H7 (cell line): Measurements from ENCODE around the gene ZSCAN23. TPM values are rescaled to one million over a fixed set of nuclear protein-coding genes. Genes with fewer than 3 reads are reported as not detected.
"Not testable (repeated sequence)": the region's sequence is repeated elsewhere in the genome, so short reads cannot be mapped to it uniquely, and the experiment has no call there.

ENCODE experiments used
- DNase-seq: peaks from one replicate; pipeline ENCODE4 v3.0.0; 2012
- H3K27me3 ChIP-seq: 2 replicates; pipeline ENCODE4 v1.6.0; 2011; ENCODE audit warnings: mild to moderate bottlenecking, low read length; ENCODE audit not compliant: control insufficient read depth, insufficient read depth
- H3K36me3 ChIP-seq: replicated peaks from 2 replicates; pipeline ENCODE4 v1.5.1; 2011; ENCODE audit warnings: low read length; ENCODE audit not compliant: control insufficient read depth, insufficient read depth
- H3K4me3 ChIP-seq: 2 replicates; pipeline ENCODE4 v1.5.1; 2011; ENCODE audit warnings: low read depth, mild to moderate bottlenecking, control low read depth, low read length, moderate library complexity; ENCODE audit not compliant: insufficient read depth
- total RNA-seq: library from RNA; depleted of rRNA; stranded (reverse); fragments of >200 nt; shearing (Covaris generic); gene quantifications from 2 replicates; pipeline ENCODE4 v1.2.3, GENCODE V29; 2014

ZSCAN23 gene
- total RNA-seq, 1 experiment from 2014 or later = 3.0 TPM

DNA sequence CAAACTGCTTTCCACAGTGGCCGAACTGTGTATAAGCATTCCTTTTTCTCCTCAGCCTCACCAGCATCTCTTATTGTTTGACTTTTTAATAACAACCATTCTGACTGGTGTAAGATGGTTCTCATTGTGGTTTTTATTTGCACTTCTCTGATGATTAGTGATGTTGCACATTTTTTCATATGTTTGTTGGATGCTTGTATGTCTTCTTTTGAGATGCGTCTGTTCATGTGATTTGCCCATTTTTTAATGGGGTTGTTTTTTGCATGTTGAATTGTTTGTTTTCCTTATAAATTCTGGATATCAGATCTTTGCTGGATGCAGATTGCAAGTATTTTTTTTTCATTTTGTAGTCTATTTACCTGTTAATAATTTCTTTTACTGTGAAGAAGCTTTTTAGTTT is 32.5 kb downstream of the ZSCAN23 start:
- no peaks in the 10 kb centered on the region for H3K36me3 ChIP-seq
- no peak for DNase-seq
- H3K27me3 ChIP-seq = no peaks in the 10 kb centered on the region; the same call in 1 of the 2 replicates
- H3K4me3 ChIP-seq = no peak overlapping the region

DNA sequence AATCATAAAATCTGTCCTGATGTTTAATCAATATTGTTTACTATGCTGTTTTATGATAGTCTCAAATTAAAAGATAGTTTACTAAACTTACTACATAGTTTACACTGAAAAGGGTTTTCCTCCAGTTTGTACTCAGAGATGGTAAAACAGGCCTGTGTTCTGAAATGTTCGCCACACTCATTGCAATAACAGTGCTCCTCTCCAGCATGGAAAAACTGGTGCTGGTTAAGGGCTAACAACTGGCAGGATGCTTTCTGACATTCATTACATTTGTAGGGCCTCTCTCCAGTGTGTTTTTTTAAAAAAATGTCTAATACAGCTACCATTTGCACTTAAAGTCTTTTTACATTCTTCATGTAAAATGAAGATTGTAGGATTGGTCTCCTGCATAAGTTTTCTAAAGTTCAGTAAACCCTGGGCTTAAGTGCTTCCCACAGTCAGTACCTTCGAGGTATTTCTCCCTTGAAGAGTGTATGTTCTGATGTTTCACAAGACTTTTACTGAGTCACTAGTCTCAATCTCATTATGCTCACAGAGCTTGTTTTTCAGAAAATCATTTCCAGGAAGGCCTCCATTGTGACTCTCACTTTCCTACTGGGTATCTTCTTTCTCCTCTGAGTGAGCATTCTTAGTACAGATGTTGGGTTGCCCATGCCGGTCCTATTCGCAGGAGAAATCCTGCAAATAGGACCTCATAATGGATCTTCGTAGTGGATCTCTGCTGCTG is 35.1 kb downstream of the ZSCAN23 start:
- H3K4me3 ChIP-seq = no peak overlapping the region
- DNase-seq = no peak
- H3K27me3 ChIP-seq = no peaks in the 10 kb centered on the region; the same call in 1 of the 2 replicates
- no peaks in the 10 kb centered on the region for H3K36me3 ChIP-seq

DNA sequence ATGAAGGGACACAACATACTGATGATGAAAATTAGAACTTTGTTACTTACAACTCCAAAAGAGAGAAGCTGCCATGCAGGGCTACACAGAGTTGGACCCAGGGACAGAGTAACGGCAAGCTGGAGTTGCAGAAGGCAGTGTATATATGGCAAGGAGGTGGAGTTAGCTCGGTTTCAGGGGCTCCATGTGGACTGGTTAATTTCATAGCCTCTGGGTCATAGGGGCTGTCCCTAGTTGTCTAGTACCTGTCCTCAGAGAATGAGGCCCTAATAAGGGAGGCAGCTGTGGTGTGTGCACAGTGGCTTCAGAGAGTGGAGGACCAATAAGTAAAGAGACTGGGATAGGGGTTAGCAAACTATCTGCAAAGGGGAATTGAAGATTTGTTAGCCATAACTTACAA is 35.9 kb downstream of the ZSCAN23 start:
- H3K27me3 ChIP-seq = peaks cover 4% of the 10 kb centered on the region
- DNase-seq = no peak
- no peak overlapping the region for H3K4me3 ChIP-seq
- no peaks in the 10 kb centered on the region for H3K36me3 ChIP-seq

DNA sequence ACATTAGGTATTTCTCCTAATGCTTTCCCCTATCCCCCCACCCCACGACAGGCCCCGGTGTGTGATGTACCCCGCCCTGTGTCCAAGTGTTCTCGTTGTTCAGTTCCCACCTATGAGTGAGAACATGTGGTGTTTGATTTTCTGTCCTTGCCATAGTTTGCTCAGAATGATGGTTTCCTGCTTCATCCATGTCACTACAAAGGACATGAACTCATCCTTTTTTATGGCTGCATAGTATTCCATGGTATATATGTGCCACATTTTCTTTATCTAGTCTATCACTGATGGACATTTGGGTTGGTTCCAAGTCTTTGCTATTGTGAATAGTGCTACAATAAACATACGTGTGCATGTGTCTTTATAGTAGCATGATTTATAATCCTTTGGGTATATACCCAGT is 39.4 kb downstream of the ZSCAN23 start:
- not testable (repeated sequence) for H3K36me3 ChIP-seq, H3K4me3 ChIP-seq, DNase-seq, H3K27me3 ChIP-seq

DNA sequence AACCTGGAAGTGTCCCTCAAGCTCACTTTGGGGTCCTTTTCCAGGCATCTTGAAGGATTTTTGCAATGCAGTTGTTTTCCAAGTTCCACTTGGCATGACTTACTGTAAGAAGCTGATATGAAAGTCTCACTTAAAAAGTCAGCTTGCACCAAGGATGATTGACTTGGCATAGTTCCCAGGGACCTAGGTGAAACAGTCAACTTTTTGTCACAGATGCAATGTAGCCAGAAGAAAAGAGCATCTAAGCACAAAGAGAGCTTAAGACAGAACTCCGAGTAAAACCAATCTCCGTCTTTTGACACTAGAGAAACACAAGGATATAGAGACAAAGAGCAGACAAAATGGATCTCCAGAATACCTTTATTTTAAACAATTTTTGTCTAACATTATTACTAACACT is 41.1 kb downstream of the ZSCAN23 start:
- peaks cover 3% of the 10 kb centered on the region; the same call in 1 of the 2 replicates for H3K36me3 ChIP-seq
- peaks cover 7% of the 10 kb centered on the region for H3K27me3 ChIP-seq
- no peak overlapping the region for H3K4me3 ChIP-seq
- no peak for DNase-seq

DNA sequence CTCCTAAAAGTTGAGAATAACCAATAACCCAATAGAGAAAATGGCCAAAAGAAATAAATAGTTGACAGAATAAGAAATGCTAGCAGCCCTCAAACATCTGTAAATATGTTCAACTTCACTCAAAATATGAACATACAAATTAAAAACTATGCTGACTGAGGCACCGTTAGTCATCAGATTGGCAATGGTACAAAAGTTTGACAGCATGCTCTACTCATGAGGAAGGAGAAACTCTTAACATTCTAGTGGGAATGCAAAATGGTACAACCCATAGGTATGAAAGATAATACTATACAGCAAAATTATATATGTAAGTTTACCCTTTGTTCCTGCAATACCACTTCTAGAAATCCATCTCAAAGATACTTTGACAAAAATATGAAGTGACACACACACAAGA is 42.1 kb downstream of the ZSCAN23 start:
- H3K4me3 ChIP-seq = no peak overlapping the region
- peaks cover 3% of the 10 kb centered on the region for H3K36me3 ChIP-seq
- peaks cover 7% of the 10 kb centered on the region for H3K27me3 ChIP-seq
- DNase-seq = no peak

DNA sequence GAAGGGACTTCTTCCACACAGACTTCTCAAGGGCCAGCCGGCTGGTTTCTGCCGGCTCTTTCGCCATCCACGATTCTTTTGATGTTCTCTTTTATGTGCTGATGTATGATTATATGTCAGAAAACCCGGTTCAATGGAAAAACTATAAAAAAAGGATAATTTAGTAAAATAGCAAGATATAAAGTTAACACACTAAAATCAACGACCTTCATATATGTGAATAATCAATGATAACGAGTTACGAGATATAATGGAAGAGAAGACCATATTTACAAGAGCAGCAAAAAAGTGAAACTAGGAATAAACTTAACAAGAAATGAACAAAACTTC is 43.2 kb downstream of the ZSCAN23 start:
- H3K36me3 ChIP-seq = peaks cover 3% of the 10 kb centered on the region
- H3K4me3 ChIP-seq = peak overlapping the region; percentile 90
- no peak for DNase-seq
- peaks cover 7% of the 10 kb centered on the region for H3K27me3 ChIP-seq

DNA sequence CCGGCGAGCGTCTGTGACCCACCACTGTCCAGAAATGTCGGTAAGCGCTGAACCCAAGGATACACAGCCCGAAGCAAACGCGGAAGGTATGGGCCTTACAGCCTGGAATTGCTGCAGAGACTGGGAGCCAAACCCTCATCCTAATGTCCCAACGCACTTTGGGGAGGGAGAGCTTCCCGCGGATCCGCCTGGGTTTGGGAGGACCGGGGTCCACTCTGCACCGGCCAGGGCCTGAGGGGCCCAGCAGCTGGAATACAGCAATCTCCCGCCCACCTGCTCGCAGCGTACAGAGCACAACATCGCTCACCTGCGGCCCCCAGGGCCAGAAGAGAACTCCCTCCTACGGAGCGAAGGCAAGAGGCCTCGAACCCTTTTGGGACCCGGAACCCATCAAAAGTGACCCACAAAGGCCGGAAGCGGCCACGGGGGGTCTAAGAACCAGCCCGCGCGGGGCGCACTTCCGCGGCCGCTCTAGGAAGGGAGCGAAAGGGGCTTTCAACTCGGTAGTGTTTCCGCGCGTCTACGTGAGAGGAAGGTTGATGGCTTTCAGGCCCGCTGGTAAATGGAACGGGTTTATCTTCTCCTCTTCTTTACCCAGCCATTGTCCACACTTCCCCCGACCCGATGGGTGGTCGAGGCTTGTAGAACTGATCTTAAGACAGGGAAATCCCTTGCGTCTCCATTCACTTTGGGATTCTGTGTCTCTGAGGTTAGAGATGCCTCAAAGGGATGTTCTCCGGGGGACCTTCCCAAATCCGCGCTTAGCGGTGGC is 43.8 kb downstream of the ZSCAN23 start, which contains the start of gene ZSCAN12:
Gene ZSCAN12 (minus strand): TSS at position 398 of the 772 bp plus-strand sequence. CDS start 1,342 bp downstream, outside the sequence.
- Histone ChIP-seq H3K4me3 (peak within 1 kb of the TSS; percentile 90), H3K27me3 (peaks cover 7% of the 10 kb centered on the region), H3K36me3 (peaks cover 3% of the 10 kb centered on the region)
- DNase-seq = peak; percentile 73

DNA sequence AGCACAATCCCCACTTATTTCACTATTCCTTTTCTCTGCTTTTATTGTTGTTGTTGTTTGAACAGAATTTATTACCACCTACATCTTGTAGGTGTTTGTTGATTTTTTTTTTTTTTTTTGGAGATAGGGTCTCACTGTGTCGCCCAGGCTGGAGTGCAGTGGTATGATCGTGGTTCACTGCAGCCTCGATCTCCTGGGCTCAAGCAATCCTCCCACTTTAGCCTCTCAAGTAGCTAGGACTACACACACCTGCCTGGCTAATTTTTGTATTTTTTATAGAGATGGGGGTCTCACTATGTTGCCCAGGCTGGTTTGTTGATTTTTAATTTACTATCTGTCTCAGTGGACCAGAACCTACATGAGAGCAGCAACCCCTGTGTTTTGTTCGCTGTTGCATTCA is 47.4 kb downstream of the ZSCAN23 start:
- peaks cover 10% of the 10 kb centered on the region for H3K36me3 ChIP-seq
- DNase-seq = no peak
- no peak overlapping the region for H3K4me3 ChIP-seq
- no peaks in the 10 kb centered on the region for H3K27me3 ChIP-seq

DNA sequence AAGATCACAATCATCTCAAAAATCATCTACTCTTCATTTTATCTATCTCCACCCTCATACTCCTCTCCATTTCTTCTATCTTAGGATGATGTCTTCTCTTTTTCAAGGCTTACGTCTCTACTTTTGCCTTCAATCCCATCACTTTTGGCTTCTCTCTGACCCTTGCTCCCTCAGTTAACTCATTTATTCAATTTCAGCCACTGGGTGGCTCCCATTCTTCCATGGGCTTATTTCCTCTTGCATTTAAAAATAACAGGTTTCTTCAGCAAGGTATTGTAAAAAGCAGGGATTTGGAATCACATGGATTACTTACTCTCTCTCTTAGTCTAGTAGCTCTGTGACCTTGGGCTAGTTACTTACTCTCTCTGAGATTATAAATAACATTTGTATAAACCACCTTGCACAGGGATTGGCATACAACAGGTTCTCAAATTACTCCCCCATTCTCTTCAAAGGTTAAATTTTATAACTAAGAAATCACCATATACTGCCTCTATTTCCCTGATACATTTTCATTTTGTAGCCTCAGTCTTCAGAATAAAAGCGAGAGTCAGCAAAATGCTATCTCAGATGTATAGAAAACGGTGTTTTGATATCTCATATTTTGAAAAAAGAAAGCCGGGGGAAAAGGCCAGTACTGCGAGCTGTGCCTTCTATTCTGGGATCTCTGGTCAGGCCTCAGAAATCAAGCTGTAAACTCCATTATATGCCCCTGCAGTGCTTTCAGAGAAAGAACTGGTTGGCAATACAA is 49.2 kb downstream of the ZSCAN23 start:
- Histone ChIP-seq H3K4me3 (no peak overlapping the region), H3K27me3 (no peaks in the 10 kb centered on the region), H3K36me3 (peaks cover 16% of the 10 kb centered on the region)
- no peak for DNase-seq

DNA sequence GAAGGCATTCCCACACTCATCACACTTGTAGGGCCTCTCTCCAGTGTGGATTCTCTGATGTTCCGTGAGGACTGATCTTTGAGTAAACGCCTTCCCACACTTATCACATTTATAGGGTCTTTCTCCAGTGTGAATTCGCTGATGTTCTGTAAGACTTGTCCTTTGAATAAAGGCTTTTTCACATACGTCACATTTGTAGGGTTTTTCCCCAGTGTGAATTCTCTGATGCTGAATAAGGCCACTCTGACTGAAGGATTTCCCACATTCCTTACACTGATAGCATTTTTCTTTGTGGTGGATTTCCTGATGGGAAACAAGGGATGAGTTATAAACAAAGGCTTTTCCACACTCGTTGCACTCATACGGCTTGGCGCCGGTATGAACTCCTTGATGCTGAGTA is 52.6 kb downstream of the ZSCAN23 start:
- H3K27me3 ChIP-seq = no peaks in the 10 kb centered on the region
- DNase-seq = no peak
- H3K36me3 ChIP-seq = peaks cover 16% of the 10 kb centered on the region
- no peak overlapping the region for H3K4me3 ChIP-seq

DNA sequence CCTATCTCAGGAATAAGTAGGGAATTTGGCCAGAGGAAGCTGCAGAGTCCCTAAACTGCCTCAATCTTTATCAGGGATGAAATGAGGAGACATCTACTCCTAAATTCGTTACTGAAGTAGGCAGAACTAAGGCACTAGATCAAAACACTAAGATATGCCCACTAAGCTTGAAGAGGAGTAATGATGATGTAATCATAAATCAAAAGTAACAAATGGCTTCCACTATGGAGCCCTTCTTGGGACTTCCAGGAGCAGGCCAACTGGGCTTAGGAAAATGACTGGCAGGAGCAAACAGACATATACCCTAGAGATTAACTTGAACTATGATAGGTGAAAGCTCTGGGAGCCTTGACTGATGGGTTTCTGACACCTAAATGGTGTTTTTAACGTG is 59.2 kb downstream of the ZSCAN23 start:
- DNase-seq = no peak
- Histone ChIP-seq H3K36me3 (peaks cover 9% of the 10 kb centered on the region), H3K4me3 (no peak overlapping the region), H3K27me3 (no peaks in the 10 kb centered on the region)

DNA sequence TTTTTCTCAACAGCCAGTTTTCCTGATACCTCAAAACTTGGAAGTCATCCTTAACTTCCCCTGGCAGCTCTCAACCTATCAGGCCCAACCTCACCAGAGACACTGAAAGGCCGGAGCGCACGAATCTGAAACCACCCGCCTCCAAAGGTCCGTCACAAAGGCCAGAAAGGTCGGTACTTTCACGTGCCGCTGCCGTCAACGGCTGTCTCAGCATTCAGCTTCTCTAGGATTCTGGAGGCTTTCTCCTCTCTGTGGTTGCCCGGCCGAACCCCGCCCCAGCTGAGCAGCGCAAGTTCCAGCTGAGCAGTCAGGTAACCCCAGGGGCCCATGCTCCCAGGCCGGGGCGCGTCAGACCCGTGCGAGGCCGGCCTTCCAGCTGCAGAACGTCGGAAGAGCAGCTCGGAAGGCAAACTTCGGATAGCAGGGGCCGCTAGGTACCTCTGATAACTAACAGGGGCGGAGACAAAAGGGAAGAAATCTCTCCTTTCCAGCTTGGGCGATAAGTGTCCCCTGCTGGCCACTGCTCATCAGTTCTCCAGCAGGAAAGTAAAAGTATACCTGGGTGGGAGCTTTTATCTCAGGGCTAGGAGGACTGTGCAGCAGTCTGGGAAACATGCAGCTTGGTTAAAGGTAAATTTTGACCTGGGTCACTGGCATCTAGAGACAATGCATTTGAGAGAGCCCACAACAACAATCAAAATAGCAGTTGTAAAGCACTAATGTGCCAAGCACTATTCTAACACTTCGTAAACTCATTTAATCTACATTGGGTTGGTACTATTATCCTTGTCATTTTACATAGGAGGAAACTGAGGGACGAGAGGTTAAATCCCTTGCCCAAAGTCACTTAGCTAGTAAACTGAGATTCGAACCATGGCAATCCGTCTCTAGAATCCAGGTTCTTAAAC is 59.8 kb downstream of the ZSCAN23 start:
- peak; percentile 84 for DNase-seq
- H3K4me3 ChIP-seq = peak overlapping the region; percentile 46
- peaks cover 7% of the 10 kb centered on the region for H3K36me3 ChIP-seq
- H3K27me3 ChIP-seq = no peaks in the 10 kb centered on the region
